Measurements from ENCODE around the gene LYPD5.
A peak's percentile ranks its signal among the peaks of the same experiment; 100 is the strongest.
"Not testable (repeated sequence)": the region's sequence is repeated elsewhere in the genome, so short reads cannot be mapped to it uniquely, and the experiment has no call there.

LYPD5 gene

DNA sequence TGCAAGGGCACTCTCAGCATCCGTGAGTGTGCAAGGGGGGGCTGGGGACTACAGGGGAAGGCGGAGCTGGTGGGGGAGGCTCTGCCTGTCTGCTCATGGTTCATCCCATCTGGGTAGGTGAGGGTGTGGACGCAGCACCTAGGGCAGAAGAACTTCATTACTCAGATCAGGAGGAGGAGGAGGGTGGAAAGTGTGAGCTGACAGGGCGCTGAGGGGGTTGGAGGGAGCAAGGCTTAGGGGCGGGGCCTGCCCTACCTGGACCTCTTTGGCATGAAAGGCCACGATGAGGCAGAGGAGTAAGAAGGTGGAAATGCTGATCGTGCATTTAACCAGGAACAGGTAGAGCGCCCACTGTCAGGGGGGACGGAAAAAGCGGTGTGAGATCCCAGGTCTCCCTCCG lies 26.0 kb downstream of the LYPD5 start:
- DNase-seq: peak; percentile 34

- DNase-seq: no peak
Observed at GRCh38 chr19:43775299-43775890, 26.9 kb downstream of the LYPD5 start.

- DNase-seq: not testable (repeated sequence)
Observed at GRCh38 chr19:43774940-43775258, 27.3 kb downstream of the LYPD5 start.

GRCh38 chr19:43774103-43774939 lies 27.9 kb downstream of the LYPD5 start:
- no peak for DNase-seq

GRCh38 chr19:43773725-43774102 lies 28.5 kb downstream of the LYPD5 start:
- DNase-seq: no peak

DNA sequence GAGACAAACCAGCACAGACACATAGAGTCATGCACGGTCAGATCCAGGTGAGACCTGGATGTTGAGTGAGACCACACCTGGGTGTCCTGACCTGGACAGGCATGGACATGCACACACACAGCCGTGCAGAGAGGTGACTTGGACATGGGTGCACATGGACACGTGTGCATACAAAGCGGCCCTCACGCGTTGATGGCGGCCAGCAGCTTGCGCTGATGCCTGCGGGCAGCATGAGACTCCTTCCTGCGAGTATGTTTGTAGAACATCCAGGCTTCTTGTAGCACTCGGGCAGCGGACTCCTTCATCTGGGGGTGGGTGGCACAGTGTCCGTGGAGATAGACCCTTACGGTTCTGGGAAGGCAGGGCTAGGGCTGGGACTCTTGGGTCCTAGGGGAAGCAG lies 33.0 kb downstream of the LYPD5 start:
- no peak for DNase-seq

DNA sequence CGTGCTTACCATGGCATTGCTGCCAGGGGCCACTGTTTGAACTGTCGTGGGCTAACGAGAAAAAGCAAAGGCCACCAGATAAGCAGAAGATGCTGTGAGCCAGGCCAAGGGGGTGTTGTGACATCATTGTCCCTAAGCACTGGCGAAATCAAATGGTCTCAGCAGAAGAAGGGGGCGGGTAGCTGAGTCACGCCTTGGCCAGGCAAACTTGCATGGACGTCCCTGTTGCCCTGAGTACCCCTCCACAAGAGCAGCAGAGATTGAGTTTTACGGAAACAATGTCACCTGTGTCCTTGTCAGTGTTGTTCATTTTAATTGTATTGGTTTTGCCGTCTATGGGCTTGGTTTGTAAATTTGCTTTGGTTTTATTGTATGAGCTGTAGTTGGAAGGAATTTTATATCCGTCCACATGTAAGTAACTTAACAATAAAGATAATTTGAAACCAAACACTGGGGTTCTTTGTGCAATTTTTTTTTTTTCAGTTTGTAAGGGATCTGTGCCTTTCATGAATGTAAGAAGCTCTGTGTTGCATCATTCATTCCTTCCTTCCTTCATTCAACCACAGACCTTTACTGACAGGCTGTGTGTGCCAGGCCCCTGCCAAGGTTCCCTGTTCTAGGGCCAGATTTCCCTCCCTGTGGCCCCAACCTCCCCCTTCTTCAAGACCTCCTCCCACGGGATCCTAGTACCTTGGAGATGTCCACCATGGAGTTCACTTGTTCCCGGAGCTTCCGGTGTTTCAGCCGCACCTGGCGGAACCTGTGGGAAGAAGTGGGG lies 33.8 kb downstream of the LYPD5 start:
- DNase-seq: no peak

GRCh38 chr19:43767818-43768217 lies 34.4 kb downstream of the LYPD5 start:
- no peak for DNase-seq

DNA sequence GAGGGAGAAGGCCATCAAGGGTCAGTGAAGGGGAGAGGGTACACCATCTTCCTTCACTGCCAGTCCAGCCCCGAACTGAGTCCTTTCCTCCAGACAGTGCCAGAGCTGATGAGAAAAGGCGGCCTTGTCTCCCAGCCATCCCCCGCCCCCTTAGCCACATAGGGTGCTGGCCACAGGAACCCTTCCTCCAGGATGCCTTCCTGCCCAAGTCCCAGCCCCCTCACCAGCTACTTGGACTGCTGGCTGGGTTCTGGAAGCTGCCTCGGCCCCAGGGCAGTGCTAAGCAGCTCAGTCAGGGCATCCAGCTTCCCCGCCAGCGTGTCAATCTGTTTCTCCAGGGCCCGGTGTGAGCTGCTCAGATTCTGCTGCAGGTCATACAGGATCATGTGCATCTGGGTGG lies 34.9 kb downstream of the LYPD5 start:
- DNase-seq: no peak

DNA sequence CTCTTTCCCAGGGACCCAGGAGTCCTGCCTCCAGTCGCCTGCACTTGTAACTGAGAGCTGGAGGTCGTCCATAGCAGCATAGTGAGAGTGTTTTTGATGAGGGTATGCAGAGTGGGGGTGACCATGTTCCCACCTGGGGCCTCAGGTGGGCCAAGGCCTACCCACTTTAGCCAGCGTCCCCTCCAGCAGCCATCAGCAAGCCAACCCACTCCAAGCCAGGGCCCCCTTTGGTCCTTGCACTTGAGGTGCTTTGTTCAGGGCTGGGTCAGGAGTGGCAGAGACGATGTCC lies 35.5 kb downstream of the LYPD5 start:
- no peak for DNase-seq

DNA sequence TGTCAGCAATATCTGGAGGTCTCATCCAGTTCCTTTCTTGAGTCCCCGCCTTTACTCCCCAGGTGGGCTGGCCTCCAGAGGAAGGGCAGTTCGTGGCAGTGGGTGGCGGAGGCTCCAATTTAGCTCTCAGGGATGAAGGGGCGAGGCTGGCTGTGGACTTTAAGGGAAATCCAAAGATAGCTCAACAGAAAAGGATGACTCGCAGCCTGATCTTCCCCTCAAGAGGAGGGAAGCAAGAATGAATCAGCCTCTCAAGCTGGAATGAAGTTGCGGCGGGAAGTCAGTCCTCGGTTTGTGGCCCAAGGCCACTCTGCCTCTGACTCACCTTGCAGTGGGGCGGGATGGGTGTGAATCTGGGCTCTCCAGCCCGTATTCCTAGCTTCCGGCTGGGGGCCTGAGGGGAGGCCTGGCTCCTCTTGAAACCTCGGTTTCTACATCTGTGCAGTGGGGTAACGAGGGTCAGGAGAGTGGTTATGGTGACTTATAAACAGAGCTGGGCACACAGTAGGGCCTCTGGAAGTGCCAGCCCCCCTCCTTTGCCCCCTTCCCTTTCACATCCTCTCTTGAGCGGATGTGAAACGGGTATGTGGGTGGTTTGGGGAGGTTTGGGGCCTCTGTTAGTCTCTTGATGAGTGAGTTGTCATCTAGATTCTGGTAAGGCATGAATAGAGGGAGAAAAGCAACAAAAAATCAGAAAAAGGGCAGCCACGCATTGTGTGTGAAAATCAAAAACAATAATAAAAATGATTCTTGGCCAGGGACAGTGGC lies 37.0 kb downstream of the LYPD5 start:
- DNase-seq: peak; percentile 64

- not testable (repeated sequence) for DNase-seq
Observed at GRCh38 chr19:43764684-43765083, 37.6 kb downstream of the LYPD5 start.

DNA sequence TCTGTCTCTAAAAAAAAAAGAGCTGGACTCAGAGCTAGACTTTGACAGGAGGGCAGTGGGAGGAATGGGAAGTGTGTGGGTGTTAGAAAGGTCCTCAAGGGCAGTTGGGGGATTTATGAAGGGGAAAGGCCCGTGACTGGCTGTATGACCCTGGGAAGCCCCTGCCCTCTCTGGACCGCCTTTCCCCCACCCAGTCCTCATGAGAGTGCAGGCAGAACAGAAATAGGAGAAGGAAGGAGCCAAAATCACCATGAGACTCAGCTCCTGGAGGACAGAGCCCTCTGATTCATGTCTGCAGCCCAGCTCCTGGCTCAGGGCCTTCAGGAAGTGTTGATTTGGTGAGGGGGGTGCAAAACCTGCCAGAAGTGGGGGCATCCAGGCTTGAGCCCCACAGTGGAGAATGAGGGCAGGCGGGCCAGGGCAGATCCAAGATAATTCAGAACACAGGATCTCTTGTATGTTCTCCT lies 38.7 kb downstream of the LYPD5 start:
- no peak for DNase-seq

- DNase-seq: no peak
Observed at GRCh38 chr19:43762814-43763213, 39.4 kb downstream of the LYPD5 start.

DNA sequence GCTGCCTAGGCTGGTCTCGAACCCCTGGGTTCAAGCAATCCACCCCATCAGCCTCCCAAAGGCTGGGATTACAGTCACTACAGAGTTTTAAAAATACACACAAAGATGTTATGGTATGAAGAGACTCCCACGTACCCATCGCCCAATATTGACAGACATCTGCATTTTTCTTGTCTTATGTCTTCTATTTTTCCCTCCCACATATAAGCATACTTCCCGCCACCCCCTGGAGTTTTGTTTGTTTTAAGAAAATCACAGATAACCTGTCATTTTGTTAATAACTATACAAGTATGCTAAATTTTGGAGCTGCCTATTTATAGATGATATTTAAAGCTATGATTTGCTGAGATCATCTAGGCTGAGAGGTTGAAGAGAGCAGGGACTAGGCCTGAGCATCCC lies 41.3 kb downstream of the LYPD5 start:
- no peak for DNase-seq

- no peak for DNase-seq
Observed at GRCh38 chr19:43759515-43759914, 42.7 kb downstream of the LYPD5 start.

GRCh38 chr19:43755256-43755801 lies 46.9 kb downstream of the LYPD5 start:
- peak; percentile 73 for DNase-seq

GRCh38 chr19:43754503-43755255 lies 47.6 kb downstream of the LYPD5 start, which contains the start of gene SMG9:
TSS of gene SMG9 (minus strand) at chr19:43754962. CDS start at chr19:43750741, 4,221 bp downstream.
- peak; percentile 98 for DNase-seq

DNA sequence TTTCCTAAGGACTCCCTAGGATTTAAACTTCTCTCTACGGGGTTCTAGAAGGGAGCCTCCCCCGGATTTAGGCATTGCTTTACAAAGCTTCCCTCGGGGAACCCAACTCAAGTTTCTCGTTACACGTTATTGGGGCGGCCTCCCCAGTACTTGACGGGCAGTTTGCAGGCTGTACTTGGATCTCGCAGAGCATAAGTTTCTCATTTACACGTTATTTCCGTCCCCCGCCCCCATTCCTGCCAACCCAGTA lies 48.1 kb downstream of the LYPD5 start:
- DNase-seq: no peak

GRCh38 chr19:43752287-43752875 lies 49.9 kb downstream of the LYPD5 start:
- no peak for DNase-seq

DNA sequence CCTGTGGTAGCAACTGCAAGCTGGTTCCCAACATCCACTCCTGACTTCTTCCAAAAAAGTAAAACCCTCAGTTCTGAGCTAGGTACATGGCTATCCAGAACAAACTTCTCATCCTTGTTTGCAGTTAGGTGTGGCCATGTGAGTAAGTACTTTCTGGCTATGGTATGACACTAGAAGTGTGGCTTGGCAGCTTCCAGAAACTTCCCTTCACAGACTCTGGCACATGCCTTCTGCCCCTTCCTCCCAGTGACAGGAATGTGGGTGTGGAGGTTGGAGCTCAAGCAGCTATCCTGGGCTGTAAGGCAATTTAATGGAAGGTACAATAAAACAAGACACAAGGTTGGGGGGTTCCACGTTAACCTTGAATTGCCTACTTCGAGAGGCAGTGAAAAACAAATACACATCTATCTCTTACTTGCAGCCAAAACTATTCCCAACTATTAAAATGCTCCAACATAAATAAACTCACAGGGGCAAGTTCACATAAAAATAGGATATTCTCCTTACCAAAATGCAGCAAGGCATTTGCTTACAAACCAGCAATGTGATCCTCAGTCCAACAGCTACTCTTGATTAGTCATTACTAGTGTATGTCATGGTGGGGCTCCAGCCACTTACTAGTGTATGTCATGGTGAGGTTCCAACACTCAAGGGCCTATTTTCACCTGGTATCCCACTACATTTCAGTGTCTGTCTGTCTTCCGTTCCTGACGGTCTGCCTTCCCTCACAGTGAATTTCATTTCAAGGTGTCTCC lies 50.6 kb downstream of the LYPD5 start:
- no peak for DNase-seq
